ENCODE results near the gene NHSL1. TPM values are rescaled to one million over a fixed set of nuclear protein-coding genes. Genes with fewer than 3 reads are reported as not detected.

The NHSL1 gene
- total RNA-seq, 1 experiment from 2014 or later: 3.1 TPM

DNA sequence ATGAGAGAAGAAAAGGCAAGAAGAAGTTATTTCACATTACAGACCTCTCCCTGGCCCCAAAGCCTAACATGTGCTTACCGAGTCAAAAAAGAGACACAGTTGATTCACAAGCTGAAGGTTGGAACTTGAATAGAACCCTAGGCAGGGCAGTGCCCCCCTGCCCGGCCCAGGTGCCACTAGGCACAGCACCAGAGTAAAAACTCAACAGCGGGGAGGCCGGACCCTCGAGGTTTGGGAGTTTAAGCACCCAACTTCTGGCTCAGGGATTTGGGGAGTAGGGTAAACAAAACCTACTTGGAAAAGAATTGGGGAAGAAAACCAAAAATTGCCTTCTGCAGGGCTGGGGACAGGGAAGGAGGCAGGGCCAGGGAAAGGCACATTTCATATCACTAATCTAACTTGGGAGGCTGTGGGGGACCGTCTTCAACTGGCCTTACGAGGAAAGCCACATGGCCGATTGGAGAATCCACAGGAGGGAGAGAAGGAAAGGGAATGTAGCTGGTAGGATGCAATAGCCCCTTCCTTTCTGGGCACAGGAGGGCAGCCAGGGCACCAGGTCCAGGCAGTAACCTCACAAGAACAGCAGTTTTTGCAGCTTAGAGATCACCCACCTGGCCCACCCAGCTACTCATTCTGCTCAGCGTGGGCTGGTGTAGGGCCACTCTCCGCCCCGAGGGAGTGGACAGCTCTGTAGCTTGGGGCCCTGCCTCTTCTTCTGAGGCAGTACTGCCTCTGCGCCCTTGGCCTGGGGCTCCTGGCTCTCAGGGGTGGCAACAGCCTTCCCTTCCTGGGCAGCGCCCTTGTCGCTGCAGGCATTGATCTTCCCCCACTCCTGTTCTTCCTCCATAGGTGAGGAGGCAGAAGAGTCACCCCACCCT, 97.1 kb downstream of the NHSL1 start:
- DNase-seq (ENCODE audit: low spot score): no peak

DNA sequence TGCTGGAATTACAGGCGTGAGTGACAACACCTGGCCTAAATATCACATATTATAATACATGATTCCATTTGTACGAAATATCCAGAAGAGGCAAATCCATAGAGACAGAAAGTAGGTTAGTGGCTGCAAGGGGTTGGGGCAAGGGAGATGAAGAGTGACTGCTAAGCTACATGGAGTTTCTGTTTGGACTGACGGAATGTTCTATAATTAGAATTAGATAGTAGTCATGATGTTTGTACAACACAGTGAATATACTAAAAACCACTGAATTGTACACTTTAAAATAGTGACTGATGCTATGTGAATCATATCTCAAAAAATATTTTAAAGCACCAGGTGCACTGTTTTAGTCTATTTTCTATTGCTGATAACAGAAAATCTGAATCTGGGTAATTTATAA, 99.0 kb downstream of the NHSL1 start:
- no peak for DNase-seq (ENCODE audit: low spot score)

DNA sequence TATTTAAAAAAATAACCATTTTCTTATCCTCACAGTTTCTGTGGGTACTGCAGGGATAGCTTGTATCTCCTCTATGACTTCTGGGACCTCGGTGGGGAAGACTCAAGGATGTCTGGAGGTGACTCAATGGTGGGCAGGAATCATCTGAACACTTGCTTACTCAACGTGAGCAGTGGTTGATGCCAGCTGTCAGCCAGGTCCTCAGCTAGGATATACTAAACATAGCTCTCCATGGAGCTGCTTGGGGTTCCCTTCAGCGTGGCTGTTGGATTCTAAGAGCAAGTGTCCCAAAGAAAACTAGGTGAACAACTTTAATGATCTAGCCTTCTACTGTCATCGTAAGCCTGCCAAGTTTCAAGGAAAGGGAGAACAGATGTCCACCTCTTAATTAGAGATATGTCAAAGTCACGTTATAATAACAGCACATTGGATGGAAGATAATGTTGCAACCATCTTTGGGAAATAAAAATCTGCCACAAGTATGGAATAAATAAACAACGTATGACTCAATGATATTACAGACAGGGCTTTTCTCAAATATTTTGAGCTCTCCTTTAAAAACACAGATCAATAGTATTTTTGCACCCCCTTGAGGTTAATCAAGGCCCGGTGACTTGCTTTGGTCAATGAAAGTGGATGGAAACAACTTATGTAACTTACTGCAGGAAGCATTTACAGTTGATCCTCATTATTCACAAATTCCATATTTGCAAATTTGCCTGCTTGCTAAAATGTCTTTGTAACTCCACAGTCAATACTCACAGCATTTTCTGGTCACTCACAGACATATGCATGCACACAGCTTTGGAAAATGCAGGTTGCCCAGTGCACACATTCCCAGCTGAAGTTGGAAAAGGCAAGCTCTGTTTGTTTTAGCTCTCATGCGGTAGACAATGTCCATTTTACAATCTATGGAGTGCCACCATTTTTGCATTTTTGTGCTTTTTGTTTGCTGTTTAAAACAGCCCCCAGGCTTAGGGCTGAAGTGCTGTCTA, 101.9 kb downstream of the NHSL1 start:
- DNase-seq (ENCODE audit: low spot score): no peak

DNA sequence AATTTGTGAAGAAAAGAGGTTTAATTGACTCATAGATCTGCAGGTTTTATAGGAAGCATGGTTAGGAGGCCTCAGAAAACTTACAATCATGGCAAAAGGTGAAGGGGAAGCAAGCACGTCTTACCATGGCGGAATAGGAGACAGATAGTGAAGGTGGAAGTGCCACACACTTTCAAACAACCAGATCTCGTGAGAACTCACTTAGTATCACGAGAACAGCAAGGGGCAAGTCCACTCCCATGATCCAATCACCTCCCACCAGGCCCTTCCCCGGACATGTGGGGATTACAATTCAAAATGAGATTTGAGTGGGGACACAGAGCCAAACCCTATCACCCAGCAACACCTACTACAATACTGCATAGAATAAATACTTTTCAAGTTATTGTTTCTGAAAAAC, 102.6 kb downstream of the NHSL1 start:
- DNase-seq (ENCODE audit: low spot score): no peak

DNA sequence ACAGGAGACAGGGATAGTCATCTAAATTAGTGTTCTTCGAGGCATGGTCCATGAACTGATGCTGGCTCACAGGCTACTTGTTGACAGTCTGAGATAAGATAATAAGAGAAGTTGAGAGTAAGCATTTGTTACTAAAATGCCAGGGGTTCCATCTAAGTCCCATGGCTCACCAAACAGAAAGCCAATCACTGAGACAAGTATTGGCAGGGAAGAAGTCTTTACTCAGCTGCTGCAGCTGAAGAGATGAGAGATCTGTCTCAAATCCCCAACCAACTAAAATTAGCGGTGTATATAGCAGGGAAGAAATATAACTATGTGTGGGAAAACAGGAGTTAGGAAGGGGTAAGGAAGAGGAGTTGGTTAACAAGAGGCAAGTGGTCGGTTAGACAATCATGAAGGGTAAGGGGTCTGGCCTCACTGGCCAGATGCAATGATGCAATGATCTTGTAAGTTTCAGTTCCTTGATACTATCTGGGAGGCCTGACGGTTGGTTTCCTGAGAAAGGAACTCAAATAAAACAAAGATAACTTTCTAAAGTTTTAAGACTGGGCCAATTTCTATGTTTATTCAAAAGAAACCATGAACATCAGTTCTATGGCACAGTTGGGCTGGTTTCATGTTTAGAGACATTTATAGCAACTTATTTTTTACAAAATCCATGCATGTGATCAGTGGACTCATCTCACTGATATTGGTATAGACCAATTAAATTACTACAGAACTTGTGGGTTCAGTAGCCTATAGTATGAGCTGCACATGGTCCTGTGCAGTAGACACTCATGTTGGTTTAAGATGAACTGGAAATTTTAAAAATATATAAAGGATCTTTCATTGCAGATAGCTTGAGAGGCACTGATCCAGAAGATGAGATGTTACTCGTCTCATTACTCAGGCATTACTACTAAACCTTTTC, 105.2 kb downstream of the NHSL1 start:
- DNase-seq (ENCODE audit: low spot score): no peak

DNA sequence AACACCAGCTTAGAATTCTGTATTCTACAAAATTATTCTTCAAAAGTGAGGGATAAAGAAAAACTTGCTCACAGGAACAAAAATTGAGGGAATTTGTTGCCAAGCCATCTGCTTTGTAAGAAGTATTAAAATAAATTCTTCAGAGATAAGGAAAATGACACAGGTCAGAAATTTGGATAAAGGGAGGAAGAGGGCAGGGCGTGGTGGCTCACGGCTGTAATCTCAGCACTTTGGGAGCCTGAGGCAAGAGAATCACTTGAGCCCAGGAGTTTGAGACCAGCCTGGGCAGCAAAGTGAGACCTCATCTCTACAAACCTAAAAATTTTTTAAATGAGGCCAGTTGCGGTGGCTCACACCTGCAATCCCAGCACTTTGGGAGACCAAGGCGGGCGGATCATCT, 109.7 kb downstream of the NHSL1 start:
- DNase-seq (ENCODE audit: low spot score): no peak

DNA sequence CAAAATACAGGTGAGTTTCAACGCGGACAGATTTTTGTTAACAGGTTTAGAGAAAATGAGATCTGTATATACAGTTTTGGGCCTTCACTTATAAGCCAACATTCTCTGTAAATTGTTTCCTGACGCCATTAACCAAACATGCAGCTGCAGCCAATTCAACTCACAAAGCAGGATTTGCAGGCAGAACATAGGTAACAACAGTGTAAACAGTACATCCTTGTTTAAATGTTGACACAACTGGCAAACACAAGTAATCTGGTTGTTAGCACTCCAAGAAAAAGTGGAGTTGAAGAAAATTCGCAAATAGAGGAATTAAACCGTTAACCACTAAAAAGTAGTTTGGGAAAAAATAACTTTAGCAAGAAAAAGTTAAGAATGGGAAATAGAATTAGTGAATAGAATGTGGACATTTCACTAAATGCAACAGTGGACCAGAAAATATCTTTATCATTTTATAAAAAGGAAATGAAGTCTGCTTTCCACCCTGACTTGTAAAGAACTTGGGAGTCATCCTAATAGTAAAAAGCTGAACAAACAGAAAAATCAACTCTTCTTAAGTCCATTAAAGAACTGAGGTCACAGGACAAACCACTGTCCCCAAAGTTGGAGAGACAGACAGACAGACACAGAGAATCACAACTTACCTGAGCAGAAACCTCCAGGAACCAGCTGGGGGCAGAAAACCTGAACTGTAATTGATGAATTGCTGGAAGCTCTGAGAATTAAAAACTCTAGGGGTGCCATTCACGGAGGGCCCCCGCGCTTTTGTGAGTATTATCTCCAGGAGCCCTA, 111.5 kb downstream of the NHSL1 start:
- no peak for DNase-seq (ENCODE audit: low spot score)

DNA sequence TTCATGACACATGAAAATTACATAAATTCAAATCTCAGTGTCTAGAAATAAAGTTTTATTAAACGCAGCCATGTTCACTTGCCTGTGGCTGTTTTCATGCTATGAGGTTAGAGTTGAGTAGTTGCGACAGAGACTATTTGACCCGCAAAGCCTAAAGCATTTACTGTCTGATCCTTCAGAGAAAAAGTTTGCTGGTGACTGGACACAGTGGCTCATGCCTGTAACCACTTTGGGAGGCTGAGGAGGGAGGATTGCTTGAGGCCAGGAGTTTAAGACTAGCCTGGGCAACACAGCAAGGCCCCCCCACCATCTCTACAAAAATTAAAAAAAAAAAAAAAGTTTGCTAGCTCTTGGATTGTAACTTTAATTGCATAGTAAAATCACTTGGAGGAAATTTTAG, 112.4 kb downstream of the NHSL1 start:
- DNase-seq (ENCODE audit: low spot score): no peak

DNA sequence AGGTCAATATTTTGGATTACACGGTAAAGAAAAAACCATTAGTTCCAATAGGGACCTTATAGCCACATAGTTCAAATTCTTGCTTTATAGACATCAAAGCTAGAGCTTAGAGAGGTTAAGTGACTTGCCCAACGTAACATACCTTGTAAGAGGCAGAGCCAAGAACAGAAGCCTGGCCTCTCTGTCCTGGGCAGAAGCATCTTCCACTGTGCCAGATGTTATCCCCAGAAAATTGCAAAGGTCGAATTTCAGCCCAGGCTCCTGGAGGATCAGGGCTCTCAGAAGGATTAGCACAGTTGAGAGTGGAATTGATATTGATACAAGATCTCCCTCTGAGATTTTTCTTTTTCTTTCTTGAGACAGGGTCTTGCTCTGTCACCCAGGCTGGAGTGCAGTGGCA, 115.5 kb downstream of the NHSL1 start:
- no peak for DNase-seq (ENCODE audit: low spot score)

DNA sequence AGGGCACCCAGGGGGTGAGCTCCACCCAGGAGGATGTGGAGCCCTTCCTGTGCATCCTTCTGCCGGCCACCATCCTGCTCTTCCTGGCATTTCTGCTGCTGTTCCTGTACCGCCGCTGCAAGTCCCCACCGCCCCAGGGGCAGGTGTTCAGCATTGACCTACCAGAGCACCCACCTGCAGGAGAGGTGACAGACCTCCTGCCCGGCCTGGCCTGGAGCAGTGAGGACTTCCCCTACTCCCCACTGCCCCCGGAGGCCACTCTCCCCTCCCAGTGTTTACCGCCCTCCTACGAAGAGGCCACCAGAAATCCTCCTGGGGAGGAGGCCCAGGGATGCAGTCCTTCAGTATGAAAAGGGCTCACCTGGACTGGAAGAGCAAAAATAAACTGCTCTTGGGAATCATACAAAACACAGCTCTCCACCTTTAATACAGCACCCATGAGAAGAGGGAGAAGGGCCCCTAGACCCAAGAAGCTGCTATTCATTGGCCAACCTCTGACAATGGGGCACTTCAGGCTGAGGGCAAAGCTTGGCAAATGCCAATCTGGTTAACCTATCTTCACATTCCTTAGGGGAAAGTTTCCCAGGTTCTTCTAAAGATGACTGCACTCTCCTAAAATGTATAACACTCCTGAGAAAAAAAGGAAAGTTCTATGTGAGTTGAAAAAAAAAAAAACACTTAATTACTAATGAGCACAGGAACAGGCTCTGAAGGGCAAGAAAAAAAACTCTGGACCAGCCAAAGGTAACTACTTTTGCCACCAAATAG, 116.6 kb downstream of the NHSL1 start:
- no peak for DNase-seq (ENCODE audit: low spot score)

DNA sequence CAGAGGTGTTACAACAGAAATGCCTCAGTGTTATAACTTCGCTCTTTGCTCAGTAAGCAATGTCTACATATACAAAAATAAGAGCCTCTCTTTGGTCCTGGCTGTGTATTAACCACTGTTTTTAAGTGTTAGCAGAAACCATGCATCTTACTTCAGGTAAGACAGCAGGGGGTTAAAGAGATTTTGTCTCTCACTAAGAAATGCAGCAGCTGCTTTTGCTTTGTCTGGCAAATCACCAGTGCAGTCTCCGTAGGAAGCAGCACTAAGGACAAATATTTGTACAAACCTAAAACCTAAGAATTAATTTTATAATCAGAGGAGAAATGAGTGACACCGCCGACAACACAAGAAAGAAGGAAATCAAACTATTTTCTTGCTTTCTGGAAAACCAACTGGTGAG, 120.8 kb downstream of the NHSL1 start:
- no peak for DNase-seq (ENCODE audit: low spot score)

DNA sequence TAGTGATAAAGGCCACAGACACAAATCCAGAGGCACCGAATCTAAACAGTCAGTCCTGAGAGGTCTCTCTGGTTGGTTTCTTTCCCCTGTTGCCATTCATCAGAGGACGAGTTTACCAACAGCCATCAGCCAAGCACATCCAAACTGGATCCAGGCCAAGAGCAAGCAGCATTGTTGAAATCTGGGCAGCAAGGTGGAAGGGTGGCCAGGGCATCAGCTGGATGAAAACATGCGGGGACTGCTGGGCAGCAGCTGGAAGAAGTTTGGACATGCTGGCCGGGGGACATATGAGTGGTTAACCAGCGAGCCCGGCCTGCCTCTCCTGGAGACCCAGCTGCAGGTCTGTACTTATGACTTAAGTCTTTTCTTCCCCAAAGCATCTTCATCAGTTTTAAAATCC, 121.5 kb downstream of the NHSL1 start, which contains the start of gene SMIM28:
Gene SMIM28, plus strand, starts transcription at position 62 of the 400 bp plus-strand sequence. Its CDS starts 168 bp downstream, at position 230.
- DNase-seq (ENCODE audit: low spot score): no peak

DNA sequence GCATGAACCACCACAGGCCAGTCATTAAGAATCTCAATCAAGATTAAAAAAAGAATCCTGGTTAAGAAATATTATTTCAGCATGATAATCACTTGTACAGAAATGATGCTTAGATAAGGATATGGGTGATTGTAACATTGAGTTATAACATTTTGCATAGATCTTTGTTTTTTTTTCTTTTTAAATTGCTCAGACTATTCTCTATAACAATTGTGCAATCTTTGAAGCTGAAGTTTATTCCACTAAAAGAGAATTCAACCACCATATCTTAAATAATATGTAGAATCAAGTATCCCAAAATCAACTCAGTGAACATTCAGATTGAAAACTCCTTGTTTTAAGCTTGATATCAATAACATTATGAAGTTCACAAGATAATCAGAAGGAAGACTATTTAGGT, 122.3 kb downstream of the NHSL1 start:
- DNase-seq (ENCODE audit: low spot score): no peak

DNA sequence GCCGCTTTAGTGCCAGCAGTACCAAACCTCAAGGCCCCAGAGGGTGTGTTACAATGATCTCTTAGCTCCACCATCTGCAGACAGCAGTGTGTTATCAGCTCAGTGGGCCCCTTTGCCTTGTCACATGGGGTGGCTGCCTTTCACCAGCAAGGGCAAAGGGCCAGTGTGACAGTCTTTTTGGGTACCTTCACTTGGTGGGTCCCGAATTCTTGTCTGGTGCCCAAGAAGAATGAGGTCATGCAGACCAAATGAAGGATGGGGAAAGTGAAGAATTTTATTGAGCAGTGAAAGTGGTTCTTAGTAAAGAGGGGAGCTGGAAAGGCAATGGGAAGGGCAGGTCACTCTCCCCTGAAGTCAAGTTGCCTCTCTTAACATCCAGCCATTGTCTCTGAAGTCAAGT, 124.5 kb downstream of the NHSL1 start:
- DNase-seq (ENCODE audit: low spot score): no peak

DNA sequence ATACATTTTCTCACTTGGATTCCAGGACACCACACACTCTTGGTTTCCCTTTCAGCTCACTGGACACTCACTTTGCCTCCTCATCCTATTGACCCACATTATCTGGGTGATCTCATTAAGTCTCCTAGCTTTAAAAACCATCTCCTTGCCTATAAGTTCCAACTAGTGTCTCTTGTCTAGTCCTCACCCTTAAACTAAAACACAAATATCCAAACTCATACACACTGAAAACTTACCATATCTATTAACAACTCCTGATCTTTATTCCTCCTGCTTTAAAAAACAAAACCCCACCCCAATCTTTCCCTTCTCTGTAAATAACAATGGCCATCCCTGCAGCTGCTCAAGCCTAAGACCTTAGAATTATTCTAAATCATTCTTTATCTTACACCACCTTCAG, 125.1 kb downstream of the NHSL1 start:
- DNase-seq (ENCODE audit: low spot score): no peak

DNA sequence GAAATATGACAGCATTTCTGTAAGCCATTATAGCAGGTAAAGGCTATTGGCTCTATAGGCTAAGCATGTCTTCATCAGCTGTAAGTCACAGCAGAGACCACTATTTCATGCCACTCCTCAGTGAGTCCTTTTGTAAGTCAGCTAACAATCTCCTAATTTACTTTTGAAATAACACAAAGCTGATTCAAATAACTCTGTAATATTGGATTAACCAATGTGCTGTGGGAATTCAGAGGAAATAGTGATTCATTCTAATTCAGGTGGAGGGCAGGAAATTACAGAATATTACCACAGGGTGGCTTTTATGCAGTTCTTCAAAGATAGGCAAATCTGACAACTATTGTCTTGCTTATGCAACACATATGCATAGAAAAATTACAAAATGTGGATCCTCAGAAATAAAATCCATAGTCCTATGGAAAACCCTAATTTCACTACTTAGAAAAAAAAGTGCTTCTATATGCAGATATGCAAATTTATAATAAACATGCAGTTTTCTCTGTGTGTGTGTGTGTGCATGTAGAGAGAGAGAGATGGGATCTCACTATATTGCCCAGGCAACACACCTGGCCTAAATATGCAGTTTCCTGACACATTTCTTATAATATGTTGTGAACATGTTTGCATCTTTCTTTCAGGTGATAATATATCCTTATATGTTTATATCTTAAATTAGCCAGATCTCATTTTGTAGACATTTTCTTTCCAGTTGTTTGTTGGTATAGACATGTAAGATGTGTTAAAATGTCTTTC, 126.4 kb downstream of the NHSL1 start:
- DNase-seq (ENCODE audit: low spot score): no peak

Measured in H4 (cell line).